Stimulated activated CD4-positive, alpha-beta T cell treated with anti-CD3 and anti-CD28 coated beads, Interleukin-1b, Interleukin-23, amount 100 ng/mL, for 48 hours (primary cell): ENCODE results near the gene IL12RB2.
A peak's percentile ranks its signal among the peaks of the same experiment; 100 is the strongest.
"Not testable (repeated sequence)": the region's sequence is repeated elsewhere in the genome, so short reads cannot be mapped to it uniquely, and the experiment has no call there.

ENCODE experiments used
- DNase-seq: peaks from one replicate; pipeline ENCODE4 v3.0.0-alpha.2; 2020

The IL12RB2 gene

DNA sequence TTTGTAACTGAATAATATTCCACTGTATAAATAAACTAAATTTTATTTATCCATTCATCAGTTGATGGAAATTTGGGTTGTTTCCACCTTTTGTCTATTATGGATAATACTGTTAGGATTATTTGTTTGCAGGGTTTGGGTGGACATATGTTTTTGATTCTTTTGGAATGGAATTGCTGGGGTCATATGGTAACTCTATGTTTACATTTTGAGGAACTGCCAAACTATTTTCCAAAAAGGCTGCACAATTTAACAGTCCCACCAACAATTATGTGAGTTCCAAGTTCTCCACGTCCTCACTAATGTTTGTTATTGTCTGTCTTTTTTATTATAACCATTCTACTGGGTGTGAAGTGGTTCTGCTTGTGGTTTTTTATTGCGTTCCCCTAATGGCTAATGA lies 126.8 kb downstream of the IL12RB2 start:
- DNase-seq: no peak

DNA sequence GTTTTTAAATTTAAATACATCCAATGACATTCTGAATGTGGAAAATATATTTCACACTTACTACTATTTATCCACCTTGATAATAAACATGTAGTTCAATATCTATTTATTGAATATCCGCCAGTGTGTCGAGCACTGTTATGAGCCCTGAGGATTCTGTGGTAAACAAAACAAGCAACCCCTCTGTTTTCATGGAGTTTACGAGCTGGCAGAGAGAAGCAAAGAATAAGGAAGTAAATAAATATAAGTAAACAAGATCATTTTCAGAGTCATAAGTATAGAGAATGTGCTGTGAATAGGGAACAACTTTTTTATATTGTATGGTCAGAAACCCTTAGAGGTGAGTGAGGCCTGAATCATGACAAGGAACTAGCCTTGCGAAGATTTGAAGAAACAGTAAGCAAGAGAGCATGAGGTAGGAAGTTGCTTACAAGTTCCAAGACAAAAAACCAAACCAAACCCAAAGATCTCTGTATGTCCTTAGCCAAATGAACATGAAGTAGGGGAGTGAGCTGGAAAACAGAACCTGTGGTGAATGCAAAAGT lies 128.9 kb downstream of the IL12RB2 start:
- DNase-seq: no peak

DNA sequence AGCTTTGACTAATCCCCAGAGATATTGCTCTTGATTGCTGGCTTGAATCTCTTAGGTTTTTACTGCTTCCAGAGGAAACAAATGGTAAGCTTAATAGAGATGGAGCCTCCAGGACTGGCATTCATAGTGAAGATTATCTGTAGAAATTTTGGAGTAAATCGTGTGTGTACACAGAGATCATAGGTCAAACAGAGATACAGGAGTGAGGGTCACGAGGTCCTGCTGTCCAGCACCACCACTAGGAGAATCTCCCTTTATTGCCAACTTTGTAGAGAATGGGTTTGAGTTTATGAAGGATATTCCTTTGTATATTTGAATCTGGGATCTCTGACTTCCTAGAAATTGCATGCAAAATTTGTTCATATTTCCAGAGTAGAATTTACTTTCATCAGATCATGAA lies 130.3 kb downstream of the IL12RB2 start:
- DNase-seq: no peak

DNA sequence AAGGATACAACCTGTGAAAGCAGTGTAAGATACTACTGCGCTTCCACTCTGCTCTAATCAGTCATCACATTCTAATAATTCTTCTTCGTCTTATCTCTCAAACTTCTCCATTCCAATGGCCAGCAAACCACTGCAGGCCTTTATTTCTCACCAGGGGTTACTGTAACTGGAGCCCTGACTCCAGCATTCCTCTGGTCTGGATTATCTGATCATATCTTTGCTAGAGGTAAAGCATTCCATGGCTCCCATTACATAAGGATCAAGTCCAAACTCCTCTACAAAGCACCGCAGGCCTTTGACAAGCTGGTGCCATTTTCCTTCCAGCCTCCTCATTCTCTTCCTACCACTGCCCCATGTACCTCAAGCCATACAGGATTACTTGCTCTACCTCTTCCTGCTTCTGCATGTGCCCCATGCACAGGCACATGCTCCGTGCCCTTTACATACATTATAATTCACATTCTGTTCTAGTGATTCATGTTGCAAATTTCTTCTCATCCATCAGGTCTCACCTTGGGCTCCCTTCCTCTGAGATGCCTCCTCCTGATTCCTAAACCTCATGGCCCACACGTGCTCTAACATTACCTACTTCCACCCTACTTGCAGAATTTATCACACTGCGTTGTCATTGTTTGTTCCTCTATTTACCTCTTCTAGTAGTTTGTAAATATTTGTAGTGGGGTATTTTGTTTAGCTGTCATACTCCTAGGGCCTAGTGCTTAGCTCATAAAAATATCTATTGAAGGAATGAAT lies 131.8 kb downstream of the IL12RB2 start:
- DNase-seq: no peak

DNA sequence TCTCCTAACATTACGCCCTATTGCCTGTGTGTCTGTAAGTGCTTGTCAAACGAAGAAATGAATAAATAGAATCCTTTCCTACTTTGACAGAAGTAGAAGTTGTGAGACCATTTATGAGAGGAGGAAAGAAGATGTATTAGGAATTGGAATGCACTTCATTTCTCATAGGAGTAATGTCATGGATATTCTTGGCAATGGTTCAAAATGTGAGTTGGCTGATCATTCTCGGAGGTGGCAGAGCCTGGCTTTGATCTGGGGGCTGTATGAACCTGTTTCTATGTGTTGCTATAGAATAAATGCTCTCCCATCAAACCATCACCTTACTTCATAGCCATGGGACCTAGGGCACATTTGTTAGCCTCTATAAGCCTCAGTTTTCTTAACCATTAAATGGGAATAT lies 132.7 kb downstream of the IL12RB2 start:
- no peak for DNase-seq

DNA sequence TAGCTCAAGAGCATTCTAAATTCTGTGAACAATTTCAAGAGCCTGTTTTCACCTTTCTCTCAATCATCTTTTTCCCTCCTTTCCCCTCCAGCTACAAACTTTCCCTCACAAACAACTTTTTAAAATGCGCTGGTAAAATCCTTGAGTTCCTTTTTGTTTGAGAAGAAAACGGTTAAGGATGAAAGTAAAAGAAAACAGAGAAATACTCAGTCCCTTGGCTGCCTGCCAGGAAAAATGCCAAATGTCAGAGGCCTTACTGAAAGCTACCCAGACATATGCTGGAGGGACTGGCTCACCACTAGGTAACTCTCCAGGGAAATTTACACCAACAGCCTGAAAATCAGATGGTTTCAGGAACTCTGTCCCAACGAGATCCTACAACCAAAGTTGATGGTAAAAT lies 133.5 kb downstream of the IL12RB2 start:
- peak; percentile 41 for DNase-seq

DNA sequence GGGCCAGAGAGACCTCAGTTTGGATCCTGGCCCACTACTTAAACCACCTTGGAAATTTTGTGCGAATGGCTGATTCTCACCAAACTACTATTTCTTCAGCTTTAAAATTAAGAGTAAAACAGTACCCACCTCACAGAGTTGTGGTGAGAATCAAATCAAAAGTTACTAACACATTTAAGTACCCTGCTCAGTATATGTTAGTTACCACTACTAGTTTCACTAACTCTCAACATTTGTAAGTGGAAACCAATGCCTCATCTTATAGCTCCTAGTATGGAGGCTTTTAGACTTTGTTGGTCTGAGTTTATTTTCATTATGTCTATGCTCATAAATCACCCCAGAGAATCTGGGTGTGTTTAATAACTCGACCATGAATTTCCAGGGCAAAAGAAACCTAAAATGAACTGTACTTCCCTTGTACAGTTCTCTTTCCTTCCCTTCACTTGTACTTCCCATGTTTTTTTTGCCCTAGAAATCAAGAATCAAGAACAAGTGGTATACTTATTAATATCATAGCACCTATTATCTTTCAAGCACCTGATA lies 134.1 kb downstream of the IL12RB2 start:
- DNase-seq: no peak

DNA sequence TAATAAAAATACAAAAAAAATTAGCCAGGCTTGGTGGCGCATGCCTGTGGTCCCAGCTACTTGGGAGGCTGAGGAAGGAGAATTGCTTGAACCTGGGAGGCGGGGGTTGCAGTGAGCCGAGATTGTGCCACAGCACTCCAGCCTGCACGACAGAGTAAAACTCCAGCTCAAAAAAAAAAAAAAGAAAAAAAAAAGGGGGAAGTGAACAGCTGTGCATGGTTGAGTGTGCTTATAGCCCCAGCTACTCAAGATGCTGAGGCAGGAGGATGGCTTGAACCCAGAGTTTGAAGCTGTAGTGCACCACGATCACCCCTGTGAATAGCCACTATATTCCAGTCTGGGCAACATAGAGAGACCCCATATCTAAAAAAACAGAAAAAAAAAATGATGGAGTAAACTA lies 138.3 kb downstream of the IL12RB2 start:
- DNase-seq: not testable (repeated sequence)
